HG03571 (cell line): ENCODE measurements around the gene EPHA5.

Experiments used
- ATAC-seq: cut with Tn5 transposase; IDR thresholded peaks from one replicate; pipeline ENCODE4 v1.9.1; 2021; ENCODE audit not compliant: unreplicated experiment

EPHA5 gene

DNA sequence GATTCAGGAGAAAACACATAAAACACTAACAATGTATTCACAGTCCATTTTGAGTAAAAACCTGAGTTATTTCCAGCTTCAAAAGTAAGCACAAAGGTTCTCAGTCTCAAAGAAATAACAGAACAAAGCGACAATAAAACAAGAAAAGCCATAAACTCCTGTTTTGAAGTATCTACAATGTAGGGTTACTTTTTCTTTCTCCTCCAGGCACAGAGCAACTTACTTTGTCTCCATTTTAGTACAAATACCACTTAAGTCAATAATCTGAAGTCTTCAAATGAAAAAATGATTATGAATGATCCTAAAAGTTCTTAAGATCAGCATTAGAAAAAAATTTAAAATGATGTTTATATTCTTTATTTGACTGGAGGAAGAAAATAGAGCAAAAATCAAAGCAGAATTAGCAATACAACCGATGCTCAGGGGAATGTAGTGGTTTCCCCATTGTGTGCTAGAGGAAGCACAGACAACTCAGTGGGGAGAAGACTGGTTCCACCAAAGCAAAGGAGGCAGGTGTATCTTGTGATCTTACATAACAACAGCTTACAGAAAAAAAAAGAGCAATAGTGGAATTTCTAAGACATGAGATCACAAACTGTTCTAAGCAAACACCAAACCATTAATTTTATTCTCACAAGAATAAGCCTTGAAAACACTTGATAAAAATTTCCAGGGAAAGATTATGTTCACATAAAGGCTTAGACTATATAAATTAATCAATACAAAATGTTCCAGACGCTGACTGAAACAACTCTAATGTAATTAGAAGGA, 35.1 kb downstream of the EPHA5 start:
- ATAC-seq: no peak

DNA sequence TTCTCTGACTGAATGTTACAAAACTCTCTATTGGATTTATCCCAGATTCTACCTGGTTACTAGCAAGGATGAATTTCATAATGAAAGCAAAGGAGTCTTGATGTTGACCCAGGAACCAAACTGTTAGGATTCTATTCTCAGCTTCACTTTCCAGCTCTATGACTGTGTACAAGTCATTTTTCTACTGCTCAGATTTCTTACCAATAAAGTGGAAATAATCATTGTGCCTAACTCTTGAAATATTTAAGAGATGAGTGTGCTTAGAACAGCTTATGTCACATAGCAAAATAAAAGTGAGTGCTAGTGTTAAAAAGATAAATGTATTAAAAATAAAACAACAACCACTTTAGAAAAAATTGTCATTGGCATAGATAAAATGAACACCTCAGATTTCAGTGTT, 45.6 kb downstream of the EPHA5 start:
- ATAC-seq: no peak

DNA sequence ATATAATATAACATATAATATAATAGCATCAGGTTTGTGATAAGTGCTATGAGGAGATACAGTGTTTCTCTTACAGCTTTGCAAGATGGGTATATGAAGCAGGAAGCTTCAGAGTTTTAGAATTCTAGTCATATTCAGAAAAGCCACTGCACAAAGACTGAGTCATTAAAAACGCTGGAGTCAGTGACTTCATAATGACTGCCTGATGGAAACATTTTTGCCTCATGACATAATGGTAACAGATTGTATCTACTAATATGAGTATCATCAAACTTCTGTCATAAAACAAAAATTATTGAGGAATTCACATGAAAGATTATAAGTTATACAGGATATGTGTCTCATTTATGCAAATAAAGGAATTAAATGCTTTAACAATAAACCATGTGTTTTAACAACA, 46.8 kb downstream of the EPHA5 start:
- ATAC-seq: no peak

DNA sequence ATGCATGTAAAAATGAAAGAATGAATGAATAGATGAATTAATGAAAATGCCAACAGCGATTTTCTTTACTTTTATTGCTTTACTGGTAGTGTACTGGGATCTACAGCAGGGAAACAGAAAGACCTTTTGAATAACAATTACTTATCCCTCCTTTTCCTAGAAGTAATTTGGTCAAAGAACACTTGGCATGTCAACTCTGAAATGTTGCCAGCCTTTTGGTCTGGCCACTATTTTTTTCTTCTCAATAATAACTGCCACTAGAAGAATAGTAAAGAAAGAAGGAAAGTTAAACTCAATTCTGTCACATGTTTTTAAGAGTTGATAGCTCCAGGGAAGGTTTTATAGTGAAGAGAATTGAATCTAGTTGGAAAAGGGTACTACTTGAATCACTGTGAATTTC, 52.9 kb downstream of the EPHA5 start:
- no peak for ATAC-seq

DNA sequence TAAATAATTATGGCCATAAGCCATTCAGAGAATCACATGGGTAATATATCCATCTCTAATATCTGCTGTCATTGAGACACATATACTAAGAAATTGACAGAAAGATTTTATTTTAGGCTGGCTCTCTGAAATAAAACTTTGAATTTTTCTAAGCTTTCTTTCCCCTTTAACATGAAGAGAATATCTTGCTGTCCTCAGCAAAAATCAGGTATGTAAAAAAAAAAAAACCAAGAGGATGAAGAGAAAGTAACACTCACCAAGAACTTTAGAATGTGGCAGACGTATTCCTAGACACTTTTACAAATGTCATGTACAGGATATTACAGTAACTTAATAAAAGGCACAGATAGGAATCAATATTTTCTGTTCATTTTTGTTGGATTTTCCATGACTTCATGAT, 65.8 kb downstream of the EPHA5 start:
- no peak for ATAC-seq

DNA sequence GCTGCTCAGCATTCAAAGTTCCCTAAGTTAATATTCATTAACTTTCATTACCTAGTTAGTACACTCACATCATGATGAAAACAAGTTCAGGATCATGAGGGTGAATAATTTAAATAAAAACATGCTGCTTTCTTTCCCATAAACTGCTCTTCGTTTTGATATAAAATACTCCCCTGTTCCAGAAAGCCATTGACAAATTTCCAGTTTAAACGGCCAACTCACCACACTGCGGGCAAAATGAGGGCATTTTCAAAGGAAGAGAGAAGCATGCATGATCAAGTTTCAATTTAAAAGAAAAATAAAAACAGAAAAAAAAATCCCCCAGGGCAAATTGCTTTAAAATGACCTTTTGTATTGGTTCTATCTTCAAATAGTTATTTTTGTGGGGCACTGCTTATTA, 69.6 kb downstream of the EPHA5 start:
- ATAC-seq: no peak

DNA sequence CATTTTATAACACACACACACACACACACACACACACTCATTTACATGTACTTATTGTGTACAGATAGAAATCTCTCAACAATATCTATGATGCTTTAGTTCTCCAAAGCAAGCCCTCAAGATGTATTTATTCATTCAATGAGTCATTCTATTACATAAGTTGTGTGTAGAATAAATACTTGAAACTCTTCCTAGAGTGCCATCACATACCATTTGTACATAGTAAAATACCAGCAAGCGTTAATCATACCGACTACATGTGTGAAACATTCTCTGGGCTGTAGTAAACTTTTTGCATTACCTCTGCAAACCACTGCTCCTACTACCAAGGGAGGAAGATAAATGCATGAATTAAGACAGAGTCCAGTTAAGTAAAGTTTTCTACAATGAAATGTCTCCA, 70.9 kb downstream of the EPHA5 start:
- no peak for ATAC-seq

DNA sequence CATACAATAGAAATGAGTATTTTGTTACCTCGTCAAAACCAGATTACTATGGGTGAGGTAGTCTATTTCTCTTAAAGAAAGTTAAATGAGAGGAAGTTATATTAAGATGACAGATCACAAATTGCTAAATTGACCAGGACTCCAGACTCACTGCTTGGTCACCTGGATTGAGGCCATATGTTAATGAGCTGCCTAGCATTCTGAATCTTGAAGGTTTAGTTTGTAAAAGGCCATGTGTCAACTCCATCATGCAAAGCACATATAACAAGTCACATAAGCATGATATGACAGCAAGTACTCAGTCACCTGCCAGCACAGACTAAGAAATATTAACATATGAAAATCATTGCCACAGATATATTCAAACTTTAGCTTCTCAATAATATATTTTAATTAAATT, 72.6 kb downstream of the EPHA5 start:
- ATAC-seq: no peak

DNA sequence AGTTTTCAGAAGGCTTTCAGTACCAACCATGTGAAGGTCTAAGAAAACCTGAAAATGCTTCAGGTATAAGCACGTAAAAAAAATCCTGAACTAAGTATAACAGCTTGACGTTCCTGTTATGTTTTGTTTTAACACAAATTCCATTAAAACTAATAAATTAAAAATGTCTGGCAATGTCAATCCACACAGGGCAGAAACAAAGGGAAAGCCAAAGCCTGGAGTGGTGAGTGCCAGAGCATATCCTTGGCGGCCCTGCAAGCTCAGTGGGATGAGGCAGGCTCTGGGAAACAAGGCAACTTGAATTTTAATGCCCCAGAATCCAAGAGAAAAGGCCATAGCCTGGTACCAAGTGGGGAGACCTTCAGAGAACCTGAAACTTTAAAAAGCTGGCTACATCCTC, 78.2 kb downstream of the EPHA5 start:
- ATAC-seq: no peak

DNA sequence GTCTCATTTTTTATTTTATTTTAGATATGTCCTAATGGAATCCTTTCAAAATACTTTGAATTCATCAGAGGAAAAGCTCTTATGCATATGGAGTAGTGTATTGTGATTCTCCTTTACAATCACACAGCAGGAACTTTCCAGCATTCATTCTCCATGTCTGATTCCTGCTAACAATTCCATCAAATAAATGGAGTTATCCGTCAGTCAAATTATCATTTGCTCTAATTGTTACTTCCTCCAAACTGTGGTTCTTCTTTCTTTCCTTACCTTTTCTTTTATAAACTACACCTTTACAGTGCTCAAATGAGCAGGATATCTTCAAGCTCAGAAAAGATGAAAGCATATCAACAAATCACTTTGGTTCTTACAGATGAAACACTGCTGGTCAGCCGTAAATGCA, 80.4 kb downstream of the EPHA5 start:
- ATAC-seq: no peak

DNA sequence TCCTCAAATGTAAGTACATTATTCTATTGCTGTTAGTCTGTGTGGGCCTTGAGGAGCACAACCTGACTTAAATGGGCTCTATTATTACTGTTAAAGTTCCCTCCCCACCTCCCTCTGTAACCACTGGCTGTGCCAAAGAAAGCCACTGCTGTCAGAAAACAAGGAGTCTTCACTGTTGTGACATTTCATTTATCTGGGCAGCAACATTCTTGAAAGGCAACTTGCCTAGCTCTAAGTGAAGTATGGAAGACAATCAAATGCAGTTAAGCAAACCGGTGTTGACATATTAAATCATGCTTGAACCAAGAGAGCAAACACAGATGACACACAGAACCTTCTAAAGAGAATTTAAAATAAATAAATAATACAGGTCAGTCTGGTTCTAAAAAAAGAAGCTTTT, 81.0 kb downstream of the EPHA5 start:
- ATAC-seq: no peak

DNA sequence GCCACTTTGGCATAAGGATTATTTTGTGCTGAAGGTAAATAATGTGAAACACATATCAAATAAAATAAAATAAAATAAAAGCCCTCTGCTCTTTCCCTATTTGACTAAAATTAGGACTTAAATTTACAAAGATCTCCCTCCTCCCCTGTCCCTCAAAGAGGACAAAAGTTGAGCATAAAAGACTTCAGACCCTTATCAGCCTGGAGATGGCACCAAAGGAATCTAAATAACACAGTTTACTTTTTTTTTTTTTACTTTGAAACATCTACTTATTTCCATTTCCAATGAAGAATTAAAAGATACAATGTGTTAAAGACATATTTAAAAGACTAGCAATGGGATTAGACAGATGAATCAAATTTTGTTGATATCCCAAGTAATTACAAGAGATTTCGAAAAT, 89.7 kb downstream of the EPHA5 start:
- no peak for ATAC-seq

DNA sequence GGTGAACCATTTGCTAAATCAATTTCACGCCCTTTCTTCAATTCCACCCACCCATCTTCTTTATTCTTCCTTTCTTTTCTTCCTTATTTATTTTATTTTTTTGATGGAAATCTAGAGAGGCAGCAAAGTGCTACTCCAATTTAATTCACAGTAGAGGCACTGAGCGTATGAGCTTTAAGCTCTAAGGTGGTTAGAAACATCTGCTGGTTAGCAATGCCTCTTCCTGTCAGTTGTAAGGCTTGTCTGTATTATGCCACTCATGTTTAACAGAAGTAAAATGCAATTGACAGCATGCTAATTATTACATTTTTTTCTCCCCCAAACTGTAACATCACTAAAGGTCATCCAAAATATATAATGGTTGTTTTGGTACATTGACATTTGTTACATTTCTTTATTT, 103.8 kb downstream of the EPHA5 start:
- ATAC-seq: no peak

DNA sequence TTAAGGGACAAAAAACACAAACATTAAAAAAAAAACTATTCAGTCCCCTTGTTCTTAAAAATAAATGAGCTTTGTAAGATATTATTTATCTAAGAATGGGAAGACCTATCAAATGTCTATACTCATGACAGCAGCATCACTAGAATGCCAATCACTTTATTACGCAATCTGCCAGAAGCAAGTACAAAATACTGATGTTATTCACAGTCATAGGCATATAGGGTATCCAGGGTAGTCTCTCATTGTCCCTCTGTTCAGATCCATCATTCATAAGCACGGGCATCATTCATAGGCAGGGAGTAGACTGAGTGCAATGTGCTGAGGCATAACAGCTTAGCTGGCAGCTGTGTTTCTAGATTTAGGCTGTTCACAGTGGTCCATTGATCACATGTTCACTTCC, 109.1 kb downstream of the EPHA5 start:
- ATAC-seq: no peak

DNA sequence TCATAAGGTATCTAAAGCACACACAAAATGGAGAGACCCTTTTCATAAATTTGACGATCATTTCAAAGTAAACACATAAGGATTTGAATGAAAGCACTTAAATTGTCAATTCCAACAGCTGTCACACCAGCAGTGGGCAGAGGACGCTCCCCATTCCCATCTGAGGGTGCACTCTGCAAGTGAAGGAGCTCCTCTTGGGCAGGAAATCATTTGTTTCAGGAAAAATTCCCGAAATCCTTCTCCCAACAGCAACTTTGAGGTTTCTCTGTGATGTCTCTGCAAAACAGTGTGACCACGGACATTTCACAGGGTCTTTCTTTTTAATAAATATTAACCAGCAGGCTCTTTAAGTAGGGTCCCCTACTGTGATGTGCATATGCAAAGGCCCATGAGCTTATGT, 111.0 kb downstream of the EPHA5 start:
- no peak for ATAC-seq

DNA sequence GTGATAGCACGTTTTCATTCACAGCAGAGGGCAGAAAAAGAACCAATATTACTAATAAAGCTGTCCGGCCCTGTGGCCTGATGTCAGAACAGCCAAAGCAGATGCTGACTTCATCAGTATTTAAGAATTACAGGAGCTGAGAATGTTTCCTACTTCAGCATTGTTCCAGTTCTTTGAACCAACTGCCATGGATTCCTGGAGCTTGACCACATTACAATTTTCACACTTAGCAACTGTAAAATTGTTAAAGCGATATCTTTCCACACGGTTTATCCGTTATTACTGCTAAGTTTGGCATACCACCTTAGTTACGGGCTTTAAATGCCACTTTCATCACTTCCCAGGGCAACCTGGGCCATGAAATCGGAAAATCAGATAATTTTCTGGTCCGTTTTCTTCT, 118.2 kb downstream of the EPHA5 start:
- no peak for ATAC-seq

DNA sequence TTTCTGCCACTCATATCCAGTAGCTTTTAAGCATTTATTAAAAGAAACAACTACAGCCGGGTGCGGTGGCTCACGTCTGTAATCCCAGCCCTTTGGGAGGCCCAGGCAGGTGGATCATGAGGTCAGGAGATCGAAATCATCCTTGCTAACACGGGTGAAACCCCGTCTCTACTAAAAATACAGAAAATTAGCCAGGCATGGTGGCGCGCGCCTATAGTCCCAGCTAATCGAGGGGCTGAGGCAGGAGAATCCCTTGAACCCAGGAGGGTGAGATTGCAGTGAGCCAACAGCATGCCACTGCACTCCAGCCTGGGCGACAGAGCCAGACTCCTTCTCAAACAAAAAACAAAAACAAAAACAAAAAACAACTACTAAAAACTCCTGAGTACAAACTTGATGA, 119.8 kb downstream of the EPHA5 start:
- ATAC-seq: no peak

DNA sequence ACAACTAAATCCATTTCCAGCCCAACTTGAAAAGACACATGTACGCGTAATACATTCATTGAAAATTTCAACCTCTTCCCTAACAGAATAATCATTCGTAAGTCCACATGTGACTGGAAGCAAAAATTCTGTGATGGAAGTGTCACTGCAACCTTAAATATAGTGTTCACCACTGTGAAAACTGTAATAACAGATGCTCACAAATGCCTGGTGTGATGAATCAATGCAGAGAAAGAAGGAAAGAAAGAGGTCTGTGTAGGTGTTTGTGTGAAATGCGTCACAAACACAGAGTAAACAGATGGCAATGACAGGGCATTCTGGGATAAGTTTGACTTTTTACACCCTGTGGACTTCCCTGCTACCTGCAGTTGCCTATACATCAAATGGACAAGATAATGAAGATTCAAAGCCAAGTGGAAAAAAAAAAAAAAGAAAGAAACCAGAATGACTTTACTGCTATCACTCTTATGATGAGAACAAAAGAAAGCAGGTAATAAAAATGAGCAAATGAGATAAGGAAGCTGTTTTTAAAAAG, 123.3 kb downstream of the EPHA5 start:
- ATAC-seq: no peak

DNA sequence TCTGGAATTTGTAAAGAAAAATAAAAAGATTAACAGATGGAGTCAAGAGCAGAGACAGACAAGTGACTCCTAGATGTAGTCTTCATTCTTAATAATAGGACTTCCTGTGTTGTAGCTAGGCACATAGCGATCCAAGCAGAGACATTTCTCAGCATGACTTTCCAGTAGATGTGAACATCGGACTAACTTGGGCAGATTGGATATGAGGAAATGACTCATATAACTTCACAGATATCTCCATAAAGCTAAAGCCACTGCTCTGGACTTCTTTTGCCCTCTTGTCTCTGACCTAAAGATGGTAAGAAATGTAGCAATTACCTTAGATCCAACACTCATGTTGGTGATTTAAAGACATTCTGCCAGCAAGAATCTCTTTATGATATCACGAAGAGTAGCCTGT, 131.7 kb downstream of the EPHA5 start:
- no peak for ATAC-seq

DNA sequence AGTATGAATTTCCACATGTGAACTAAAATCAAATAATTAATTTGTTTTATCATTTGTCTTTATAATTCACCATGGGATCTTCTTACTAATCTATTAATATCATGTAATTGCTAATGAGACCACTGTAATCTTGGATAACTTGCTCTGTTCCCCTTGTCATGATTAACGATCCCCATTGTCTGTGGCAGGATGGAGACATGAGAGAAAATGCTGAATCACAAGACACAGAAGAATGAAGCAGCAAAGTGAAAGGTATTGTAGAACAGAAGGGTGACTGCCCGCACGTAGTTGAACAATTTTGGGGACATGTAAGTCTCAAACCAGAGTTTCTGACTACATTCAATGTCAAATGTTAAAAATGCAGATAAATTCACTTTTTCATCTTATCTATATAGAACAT, 135.2 kb downstream of the EPHA5 start:
- ATAC-seq: no peak

DNA sequence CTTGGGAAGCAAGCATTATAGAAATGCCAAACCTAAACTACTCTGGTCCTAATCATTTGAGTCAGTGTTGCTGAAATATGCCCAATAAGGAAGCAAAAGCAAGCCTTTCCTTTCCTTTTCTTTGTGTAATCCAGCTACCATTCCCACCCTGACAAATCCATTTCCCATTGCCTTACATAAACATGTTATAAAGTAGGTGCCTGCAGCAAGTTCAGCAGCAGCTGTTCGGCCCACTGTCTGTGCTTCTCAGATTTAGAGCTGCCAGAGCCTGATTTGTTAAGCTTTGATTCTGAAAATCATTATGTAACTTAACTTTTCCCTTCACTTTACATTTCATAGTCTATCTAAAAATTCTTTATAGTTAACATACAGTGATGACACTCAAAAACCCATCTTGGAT, 148.6 kb downstream of the EPHA5 start:
- no peak for ATAC-seq

DNA sequence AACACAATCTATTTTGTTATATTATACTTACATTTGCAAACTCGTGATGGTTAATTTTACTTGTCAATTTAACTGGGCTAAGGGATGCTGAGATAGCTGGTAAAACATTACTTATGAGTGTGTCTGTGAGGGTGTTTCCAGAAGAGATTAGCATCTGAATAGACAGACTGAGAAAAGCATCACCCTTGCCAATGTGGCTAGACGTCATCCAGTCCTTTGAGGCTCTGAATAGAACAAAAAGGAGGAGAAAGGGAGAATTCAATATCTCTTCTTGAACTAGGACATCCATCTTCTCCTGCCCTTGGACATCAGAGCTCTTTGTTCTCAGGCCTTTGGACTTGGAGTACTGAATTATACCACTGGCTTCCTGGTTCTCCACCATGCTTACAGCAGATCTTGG, 154.6 kb downstream of the EPHA5 start:
- ATAC-seq: no peak

DNA sequence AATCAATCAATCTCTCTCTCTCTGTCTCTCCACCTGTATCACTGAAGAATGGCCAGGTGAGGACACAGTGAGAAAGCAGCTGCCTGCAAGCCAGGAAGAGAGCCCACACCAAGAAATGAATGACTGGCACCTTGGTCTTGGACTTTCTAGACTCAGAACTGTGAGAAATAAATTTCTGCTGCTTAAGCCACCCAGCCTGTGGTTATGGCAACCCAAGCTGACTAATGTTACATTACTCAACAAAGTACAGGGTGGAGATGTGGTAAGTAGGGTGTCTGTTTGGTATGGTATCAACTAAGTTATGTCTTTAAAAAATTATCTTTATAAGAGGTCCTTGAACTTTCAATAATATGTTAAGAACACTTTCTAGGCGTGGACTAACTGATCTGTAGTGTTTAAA, 159.3 kb downstream of the EPHA5 start:
- no peak for ATAC-seq
